Measurements from ENCODE around the gene HSD11B1L.

Gene HSD11B1L

DNA sequence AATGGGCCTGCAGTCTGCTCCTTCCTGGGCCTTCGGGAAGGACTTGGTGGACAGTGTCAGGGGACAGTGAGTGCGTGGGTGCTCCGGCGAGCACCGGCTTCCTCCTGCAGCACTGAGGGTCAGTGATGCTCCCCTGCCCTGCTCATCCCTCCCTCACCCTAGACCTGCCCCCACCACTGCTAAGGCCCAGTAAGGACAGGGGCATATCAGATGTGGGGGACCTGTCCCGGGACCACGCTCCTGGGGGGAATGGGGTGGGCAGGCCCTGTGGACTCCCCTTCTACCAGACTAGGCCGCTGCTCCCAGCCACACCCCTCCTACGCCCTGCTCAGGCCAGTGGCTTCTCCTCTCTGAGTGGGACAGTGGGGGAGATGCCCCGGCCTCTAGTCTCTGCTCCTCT lies 3.7 kb upstream of the HSD11B1L start:
- no peak overlapping the region for H3K27ac ChIP-seq (ENCODE audit: extremely low read depth, low read depth, low read length)
- ChIA-PET POLR2A (interaction anchor here (1.1 to 4.1 kb wide), 6 partner anchors 9 to 55 kb away, joined by 3 to 24 read pairs (median 6); partner anchors contain the start of genes CATSPERD, LONP1, RPL36 and SAFB), CTCF (interaction anchor here (1.0 kb wide), 2 partner anchors 10 to 16 kb away, joined by 3 read pairs; no protein-coding TSS in a partner anchor)
- peaks cover 0 to 9% of the 10 kb centered on the region in 2 experiments; a peak in 2 of 3 replicates for H3K36me3 ChIP-seq (ENCODE audit: control insufficient read depth in 2 of 2, insufficient read depth in 1 of 2, low read length in 2 of 2)
- no peaks in the 10 kb centered on the region for H3K9me3 ChIP-seq (ENCODE audit: control insufficient read depth, insufficient read depth, low read depth, low read length)
- no peaks in the 10 kb centered on the region for H3K4me1 ChIP-seq (ENCODE audit: control insufficient read depth, insufficient read depth, low read length)
- TF ChIP-seq GLI2 (tag by site-specific recombination; IDR thresholded peaks at IDR 0.05; ENCODE audit: borderline replicate concordance, low read depth) (no peak), ZSCAN16 (tag by site-specific recombination; IDR thresholded peaks at IDR 0.05) (no peak)
- no peak overlapping the region for H3K4me3 ChIP-seq (ENCODE audit: low read depth, low read length)

DNA sequence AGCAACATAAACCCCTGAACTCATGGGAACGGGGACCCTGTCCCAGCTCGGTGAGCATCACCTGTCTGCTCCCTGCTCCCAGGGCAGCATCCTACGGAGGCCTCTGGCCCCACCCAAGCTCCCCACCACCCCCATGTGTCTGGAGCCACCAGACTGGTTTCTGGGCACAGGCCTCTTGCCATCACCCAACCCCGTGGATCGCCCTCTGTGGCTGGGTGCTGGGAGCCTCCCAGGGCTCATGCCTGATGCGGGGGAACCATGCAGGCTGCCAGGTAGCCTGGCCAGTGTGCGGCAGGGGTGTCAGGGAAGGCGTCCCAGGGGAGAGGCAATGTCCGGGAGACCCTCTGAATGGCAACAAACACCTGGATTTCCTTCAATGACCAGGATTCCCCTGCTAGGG lies 3.2 kb upstream of the HSD11B1L start:
- no peaks in the 10 kb centered on the region for H3K9me3 ChIP-seq (ENCODE audit: control insufficient read depth, insufficient read depth, low read depth, low read length)
- H3K27ac ChIP-seq (ENCODE audit: extremely low read depth, low read depth, low read length) = no peak overlapping the region
- peaks cover 0 to 9% of the 10 kb centered on the region in 2 experiments; a peak in 2 of 3 replicates for H3K36me3 ChIP-seq (ENCODE audit: control insufficient read depth in 2 of 2, insufficient read depth in 1 of 2, low read length in 2 of 2)
- no peak overlapping the region for H3K4me3 ChIP-seq (ENCODE audit: low read depth, low read length)
- POLR2A ChIA-PET = interaction anchor here (1.1 to 4.1 kb wide), 4 partner anchors 10 to 55 kb away, joined by 3 to 24 read pairs (median 10); partner anchors contain the start of genes RPL36, SAFB and SAFB2
- no peak for TF ChIP-seq ZNF544 (tag by site-specific recombination; IDR thresholded peaks at IDR 0.05)
- no peak for TF ChIP-seq ZBTB7A (tag by site-specific recombination; IDR thresholded peaks at IDR 0.05; ENCODE audit: low read depth)
- TF ChIP-seq SALL2 (tag by site-specific recombination; IDR thresholded peaks at IDR 0.05; ENCODE audit: borderline replicate concordance) = no peak
- H3K4me1 ChIP-seq (ENCODE audit: control insufficient read depth, insufficient read depth, low read length) = no peaks in the 10 kb centered on the region
- CTCF ChIA-PET = interaction anchor here (1.0 kb wide), 2 partner anchors 9 to 15 kb away, joined by 3 read pairs; no protein-coding TSS in a partner anchor

DNA sequence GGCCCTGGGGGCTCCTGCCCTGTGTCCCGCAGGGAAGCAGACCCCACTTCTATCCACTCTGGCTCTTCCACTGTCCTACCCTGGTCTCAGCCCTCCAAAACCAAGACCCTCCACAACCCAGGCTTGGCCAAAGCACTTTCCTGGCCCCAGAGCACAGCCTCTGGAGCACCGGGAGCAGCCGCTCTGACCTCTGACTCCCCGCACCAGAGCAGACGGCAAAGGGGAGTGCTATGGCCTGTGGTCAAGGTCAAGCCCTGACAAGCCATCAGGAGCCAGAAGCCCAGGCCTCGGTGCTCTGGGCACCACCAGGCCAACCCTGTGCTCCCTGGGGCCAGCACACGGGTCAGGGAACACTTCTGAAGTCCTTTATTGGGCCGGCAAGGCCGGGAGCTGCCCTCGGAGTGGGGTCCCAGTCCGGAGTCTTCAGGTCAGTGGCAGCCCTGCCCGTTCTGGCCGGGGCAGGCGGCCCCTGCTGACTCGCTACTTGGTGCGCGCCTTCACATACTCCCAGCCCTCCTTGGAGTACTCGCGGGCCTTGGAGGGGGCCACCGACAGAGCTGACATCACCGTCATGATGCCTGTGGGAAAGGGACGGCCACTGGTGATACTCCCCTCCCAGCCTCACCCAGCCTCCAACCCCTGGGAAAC lies 2.6 kb upstream of the HSD11B1L start:
- CTCF ChIA-PET = interaction anchor here (1.0 kb wide), 1 partner anchor 15 kb away, joined by 3 read pairs; no protein-coding TSS in a partner anchor
- POLR2A ChIA-PET = interaction anchor here (2.8 to 4.1 kb wide), 2 partner anchors 11 to 56 kb away, joined by 12 to 24 read pairs; partner anchors contain the start of genes RPL36, SAFB and SAFB2
- H3K36me3 ChIP-seq (ENCODE audit: control insufficient read depth in 2 of 2, insufficient read depth in 1 of 2, low read length in 2 of 2) = peaks cover 0 to 6% of the 10 kb centered on the region in 2 experiments; a peak in 2 of 3 replicates

More for the DNA sequence above, 2.6 kb upstream of the HSD11B1L start:
- H3K4me1 ChIP-seq (ENCODE audit: control insufficient read depth, insufficient read depth, low read length) = no peaks in the 10 kb centered on the region
- H3K4me3 ChIP-seq (ENCODE audit: low read depth, low read length) = no peak overlapping the region
- TF ChIP-seq ZFP3 (tag by site-specific recombination; IDR thresholded peaks at IDR 0.05; ENCODE audit: low read depth) = no peak
- TF ChIP-seq ZBTB1 (tag by site-specific recombination; IDR thresholded peaks at IDR 0.05) = no peak
- TF ChIP-seq, protein P1, sequence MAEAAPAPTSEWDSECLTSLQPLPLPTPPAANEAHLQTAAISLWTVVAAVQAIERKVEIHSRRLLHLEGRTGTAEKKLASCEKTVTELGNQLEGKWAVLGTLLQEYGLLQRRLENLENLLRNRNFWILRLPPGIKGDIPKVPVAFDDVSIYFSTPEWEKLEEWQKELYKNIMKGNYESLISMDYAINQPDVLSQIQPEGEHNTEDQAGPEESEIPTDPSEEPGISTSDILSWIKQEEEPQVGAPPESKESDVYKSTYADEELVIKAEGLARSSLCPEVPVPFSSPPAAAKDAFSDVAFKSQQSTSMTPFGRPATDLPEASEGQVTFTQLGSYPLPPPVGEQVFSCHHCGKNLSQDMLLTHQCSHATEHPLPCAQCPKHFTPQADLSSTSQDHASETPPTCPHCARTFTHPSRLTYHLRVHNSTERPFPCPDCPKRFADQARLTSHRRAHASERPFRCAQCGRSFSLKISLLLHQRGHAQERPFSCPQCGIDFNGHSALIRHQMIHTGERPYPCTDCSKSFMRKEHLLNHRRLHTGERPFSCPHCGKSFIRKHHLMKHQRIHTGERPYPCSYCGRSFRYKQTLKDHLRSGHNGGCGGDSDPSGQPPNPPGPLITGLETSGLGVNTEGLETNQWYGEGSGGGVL (tag by site-specific recombination; IDR thresholded peaks at IDR 0.05) = no peak
- no peak for TF ChIP-seq IKZF3 (tag by site-specific recombination; IDR thresholded peaks at IDR 0.05)
- TF ChIP-seq, protein P2, sequence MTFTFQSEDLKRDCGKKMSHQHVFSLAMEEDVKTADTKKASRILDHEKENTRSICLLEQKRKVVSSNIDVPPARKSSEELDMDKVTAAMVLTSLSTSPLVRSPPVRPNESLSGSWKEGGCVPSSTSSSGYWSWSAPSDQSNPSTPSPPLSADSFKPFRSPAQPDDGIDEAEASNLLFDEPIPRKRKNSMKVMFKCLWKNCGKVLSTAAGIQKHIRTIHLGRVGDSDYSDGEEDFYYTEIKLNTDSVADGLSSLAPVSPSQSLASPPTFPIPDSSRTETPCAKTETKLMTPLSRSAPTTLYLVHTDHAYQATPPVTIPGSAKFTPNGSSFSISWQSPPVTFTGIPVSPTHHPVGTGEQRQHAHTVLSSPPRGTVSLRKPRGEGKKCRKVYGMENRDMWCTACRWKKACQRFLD (tag by site-specific recombination; IDR thresholded peaks at IDR 0.05) = no peak
- TF ChIP-seq ZNF16 (tag by site-specific recombination; IDR thresholded peaks at IDR 0.05; ENCODE audit: low read depth) = no peak
- TF ChIP-seq FEZF1 (tag by site-specific recombination; IDR thresholded peaks at IDR 0.05) = no peak
- TF ChIP-seq ZNF664 (tag by site-specific recombination; IDR thresholded peaks at IDR 0.05) = no peak
- no peak for TF ChIP-seq ZNF621 (tag by site-specific recombination; IDR thresholded peaks at IDR 0.05)
- TF ChIP-seq ZNF114 (tag by site-specific recombination; IDR thresholded peaks at IDR 0.05) = no peak
- TF ChIP-seq ZNF785 (tag by site-specific recombination; IDR thresholded peaks at IDR 0.05) = no peak
- TF ChIP-seq MZF1 (tag by site-specific recombination; IDR thresholded peaks at IDR 0.05; ENCODE audit: borderline replicate concordance) = no peak
- no peak for TF ChIP-seq ZNF404 (tag by site-specific recombination; IDR thresholded peaks at IDR 0.05)
- TF ChIP-seq, protein P3, sequence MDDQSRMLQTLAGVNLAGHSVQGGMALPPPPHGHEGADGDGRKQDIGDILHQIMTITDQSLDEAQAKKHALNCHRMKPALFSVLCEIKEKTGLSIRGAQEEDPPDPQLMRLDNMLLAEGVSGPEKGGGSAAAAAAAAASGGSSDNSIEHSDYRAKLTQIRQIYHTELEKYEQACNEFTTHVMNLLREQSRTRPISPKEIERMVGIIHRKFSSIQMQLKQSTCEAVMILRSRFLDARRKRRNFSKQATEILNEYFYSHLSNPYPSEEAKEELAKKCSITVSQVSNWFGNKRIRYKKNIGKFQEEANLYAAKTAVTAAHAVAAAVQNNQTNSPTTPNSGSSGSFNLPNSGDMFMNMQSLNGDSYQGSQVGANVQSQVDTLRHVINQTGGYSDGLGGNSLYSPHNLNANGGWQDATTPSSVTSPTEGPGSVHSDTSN (CRISPR knock-in tag; IDR thresholded peaks at IDR 0.05) = no peak
- no peak for TF ChIP-seq ZNF221 (tag by site-specific recombination; IDR thresholded peaks at IDR 0.05; ENCODE audit: borderline replicate concordance)
- TF ChIP-seq ZNF521 (tag by site-specific recombination; IDR thresholded peaks at IDR 0.05) = no peak
- no peak for TF ChIP-seq ZNF629 (tag by site-specific recombination; IDR thresholded peaks at IDR 0.05)
- no peaks in the 10 kb centered on the region for H3K9me3 ChIP-seq (ENCODE audit: control insufficient read depth, insufficient read depth, low read depth, low read length)
- H3K27ac ChIP-seq (ENCODE audit: extremely low read depth, low read depth, low read length) = no peak overlapping the region
